WTC11 (cell line): ENCODE measurements around the gene SMYD4. TPM values are rescaled to one million over a fixed set of nuclear protein-coding genes. Genes with fewer than 3 reads are reported as not detected.
"Not testable (repeated sequence)": the region's sequence is repeated elsewhere in the genome, so short reads cannot be mapped to it uniquely, and the experiment has no call there.

Experiments used
- ATAC-seq: fragments of 200-7000 bp; cut with Tn5 transposase; 2 replicates; pipeline ENCODE4 v1.10.0; 2021; ENCODE audit warnings: mild to moderate bottlenecking, moderate library complexity
- CTCF ChIA-PET: fragments of 300-600 bp; sonication (Branson Sonifier 250); formaldehyde crosslinking; loops from one replicate; lab custom pipeline; 2021; ENCODE audit warnings: antibody characterized with exemption; lab: Charles Lee
- POLR2A ChIA-PET: fragments of 350-600 bp; sonication (Branson Sonifier 250); formaldehyde crosslinking; loops from one replicate; lab custom pipeline; 2021; ENCODE audit warnings: antibody characterized with exemption; lab: Charles Lee
- DNase-seq: peaks from one replicate; pipeline ENCODE4 v3.0.0; 2021; ENCODE audit warnings: low spot score
- H3K27ac Mint-ChIP-seq: 2 replicates; pipeline ENCODE4 v1.8.0; 2021; ENCODE audit warnings: mixed read lengths
- H3K27me3 Mint-ChIP-seq: 2 replicates; pipeline ENCODE4 v1.8.0; 2021; ENCODE audit warnings: low read depth, mild to moderate bottlenecking, moderate library complexity, mixed read lengths
- H3K36me3 Mint-ChIP-seq: 2 replicates; pipeline ENCODE4 v1.8.0; 2021; ENCODE audit warnings: mixed read lengths
- H3K4me1 Mint-ChIP-seq: 2 replicates; pipeline ENCODE4 v1.8.0; 2022; ENCODE audit warnings: mixed read lengths
- H3K4me3 Mint-ChIP-seq: 2 replicates; pipeline ENCODE4 v1.8.0; 2021; ENCODE audit warnings: mild to moderate bottlenecking, moderate library complexity, mixed read lengths
- H3K9me3 Mint-ChIP-seq: 2 replicates; pipeline ENCODE4 v1.8.0; 2021; ENCODE audit warnings: mixed read lengths
- ATF3 ChIP-seq: sonication (generic); formaldehyde crosslinking; conservative IDR thresholded peaks from 2 replicates; pipeline ENCODE4 v1.8.1; 2022; ENCODE audit warnings: mild to moderate bottlenecking, missing genetic modification reagents
- E2F1 ChIP-seq: sonication (generic); formaldehyde crosslinking; IDR thresholded peaks from 2 replicates; pipeline ENCODE4 v1.8.0; 2022; ENCODE audit warnings: mild to moderate bottlenecking, missing genetic modification reagents
- ELF4 ChIP-seq: sonication (generic); formaldehyde crosslinking; IDR thresholded peaks from 2 replicates; pipeline ENCODE4 v1.8.1; 2022; ENCODE audit warnings: low read depth, mild to moderate bottlenecking, moderate library complexity, missing genetic modification reagents
- EMX1 ChIP-seq: fragments of 250-450 bp; sonication (Bioruptor Pico); IDR thresholded peaks from 2 replicates; pipeline ENCODE4 v1.8.0; 2021; ENCODE audit warnings: mild to moderate bottlenecking
- ESRRA ChIP-seq: sonication (generic); formaldehyde crosslinking; IDR thresholded peaks from 2 replicates; pipeline ENCODE4 v1.8.1; 2022; ENCODE audit warnings: mild to moderate bottlenecking, missing genetic modification reagents, borderline replicate concordance
- FOXP1 ChIP-seq: sonication (generic); formaldehyde crosslinking; IDR thresholded peaks from 2 replicates; pipeline ENCODE4 v1.8.0; 2022; ENCODE audit warnings: missing genetic modification reagents, mild to moderate bottlenecking, moderate library complexity, borderline replicate concordance
- GABPB1 ChIP-seq: sonication (generic); formaldehyde crosslinking; IDR thresholded peaks from 2 replicates; pipeline ENCODE4 v1.8.1; 2023; ENCODE audit warnings: mild to moderate bottlenecking, missing genetic modification reagents
- JAZF1 ChIP-seq: fragments of 250-450 bp; sonication (Bioruptor Pico); IDR thresholded peaks from 2 replicates; pipeline ENCODE4 v1.9.0; 2021; ENCODE audit warnings: moderate library complexity, mild to moderate bottlenecking, inconsistent platforms
- NR2C2 ChIP-seq: sonication (generic); formaldehyde crosslinking; IDR thresholded peaks from 2 replicates; pipeline ENCODE4 v1.8.0; 2022; ENCODE audit warnings: mild to moderate bottlenecking, missing genetic modification reagents
- PRRX2 ChIP-seq: fragments of 250-450 bp; sonication (Bioruptor Pico); IDR thresholded peaks from 2 replicates; pipeline ENCODE4 v1.8.0; 2021; ENCODE audit warnings: mild to moderate bottlenecking
- SMAD4 ChIP-seq: sonication (generic); formaldehyde crosslinking; IDR thresholded peaks from 2 replicates; pipeline ENCODE4 v1.8.0; 2022; ENCODE audit warnings: mild to moderate bottlenecking, missing genetic modification reagents
- USF1 ChIP-seq: sonication (generic); formaldehyde crosslinking; IDR thresholded peaks from 2 replicates; pipeline ENCODE4 v1.8.0; 2022; ENCODE audit warnings: mild to moderate bottlenecking, missing genetic modification reagents
- ZNF121 ChIP-seq: sonication (generic); formaldehyde crosslinking; IDR thresholded peaks from 2 replicates; pipeline ENCODE4 v1.8.0; 2023; ENCODE audit warnings: missing genetic modification reagents
- ZNF263 ChIP-seq: sonication (generic); formaldehyde crosslinking; IDR thresholded peaks from 2 replicates; pipeline ENCODE4 v1.8.1; 2022; ENCODE audit warnings: low read depth, mild to moderate bottlenecking, moderate library complexity, missing genetic modification reagents
- ZNF532 ChIP-seq: fragments of 250-450 bp; sonication (Bioruptor Pico); IDR thresholded peaks from 2 replicates; pipeline ENCODE4 v1.9.0; 2021; ENCODE audit warnings: mild to moderate bottlenecking, borderline replicate concordance
- total RNA-seq: library from RNA; stranded (reverse); gene quantifications from 3 replicates; pipeline ENCODE4 v1.2.3, GENCODE V29; 2021

The SMYD4 gene
- total RNA-seq, 1 experiment from 2014 or later: 24.1 TPM

- Mint-ChIP-seq H3K9me3 (no peaks in the 10 kb centered on the region), H3K27me3 (no peaks in the 10 kb centered on the region), H3K4me1 (peaks cover 11% of the 10 kb centered on the region), H3K4me3 (no peak overlapping the region), H3K36me3 (peaks cover 20% of the 10 kb centered on the region)
- ATAC-seq: no peak
- POLR2A ChIA-PET: no interaction called here
- CTCF ChIA-PET: interaction anchor here (0.6 kb wide), 1 partner anchor 59 kb away, joined by 5 read pairs; no protein-coding TSS in a partner anchor
- DNase-seq: no peak
- TF ChIP-seq ZNF121 (CRISPR knock-in tag) (no peak), EMX1 (CRISPR knock-in tag) (no peak), ELF4 (CRISPR knock-in tag) (no peak)
- TF ChIP-seq, all 79 proteins: peak for 0
- H3K27ac Mint-ChIP-seq: peak overlapping the region; percentile 57; the same call in 1 of the 2 replicates
Observed at GRCh38 chr17:1774390-1775176, 55.1 kb downstream of the SMYD4 start.

- H3K36me3 Mint-ChIP-seq: peaks cover 16% of the 10 kb centered on the region
- H3K4me3 Mint-ChIP-seq: no peak overlapping the region
- DNase-seq: no peak
- CTCF ChIA-PET: interaction anchor here (0.7 to 1.4 kb wide), 4 partner anchors 50 to 104 kb away, joined by 3 to 8 read pairs (median 4); no protein-coding TSS in a partner anchor
- H3K27me3 Mint-ChIP-seq: no peaks in the 10 kb centered on the region
- TF ChIP-seq PRRX2 (CRISPR knock-in tag) (no peak), ZNF263 (CRISPR knock-in tag) (no peak), ATF3 (no peak), ZNF532 (CRISPR knock-in tag) (no peak), SMAD4 (CRISPR knock-in tag) (no peak), FOXP1 (CRISPR knock-in tag) (no peak), E2F1 (CRISPR knock-in tag) (no peak), NR2C2 (CRISPR knock-in tag) (no peak), EMX1 (CRISPR knock-in tag) (no peak), USF1 (CRISPR knock-in tag) (no peak), JAZF1 (CRISPR knock-in tag) (no peak), ESRRA (CRISPR knock-in tag) (no peak), GABPB1 (CRISPR knock-in tag) (no peak)
- TF ChIP-seq, all 79 proteins: peak for 0
- peaks cover 15% of the 10 kb centered on the region for H3K4me1 Mint-ChIP-seq
- H3K9me3 Mint-ChIP-seq: no peaks in the 10 kb centered on the region
- POLR2A ChIA-PET: interaction anchor here (0.6 kb wide), 1 partner anchor 120 kb away, joined by 4 read pairs; no protein-coding TSS in a partner anchor
- no peak for ATAC-seq
- no peak overlapping the region for H3K27ac Mint-ChIP-seq
Observed at GRCh38 chr17:1773696-1774181, 56.0 kb downstream of the SMYD4 start.

GRCh38 chr17:1773000-1773695, 56.6 kb downstream of the SMYD4 start:
- not testable (repeated sequence) for H3K4me3 Mint-ChIP-seq, H3K9me3 Mint-ChIP-seq, H3K27ac Mint-ChIP-seq, ATAC-seq, DNase-seq, H3K27me3 Mint-ChIP-seq
- Mint-ChIP-seq H3K4me1 (peaks cover 15% of the 10 kb centered on the region), H3K36me3 (peaks cover 14% of the 10 kb centered on the region)
- ChIA-PET POLR2A (interaction anchor here (0.6 kb wide), 1 partner anchor 120 kb away, joined by 4 read pairs; no protein-coding TSS in a partner anchor), CTCF (interaction anchor here (0.7 to 1.5 kb wide), 5 partner anchors 11 to 104 kb away, joined by 3 to 8 read pairs (median 4); no protein-coding TSS in a partner anchor)
